SU-DHL-6 (cell line): ENCODE measurements around the gene LRRC17.

Source experiments
- CTCF ChIP-seq: fragments of 200-600 bp; sonication (generic); IDR thresholded peaks from one replicate; pipeline ENCODE4 v1.5.1; 2017; ENCODE audit warnings: antibody characterized with exemption, mild to moderate bottlenecking, low read length, moderate library complexity; ENCODE audit not compliant: insufficient read depth, poor library complexity, severe bottlenecking
- EZH2phosphoT487 ChIP-seq: fragments of 200-600 bp; sonication (generic), shearing (Covaris generic); conservative IDR thresholded peaks from 2 replicates; pipeline ENCODE4 v1.6.1; 2018; ENCODE audit warnings: mild to moderate bottlenecking, antibody characterized with exemption, low read length, moderate library complexity, mixed read lengths

GRCh38 chr7:102897856-102898531 is 14.8 kb upstream of the LRRC17 start:
- TF ChIP-seq CTCF (no peak), EZH2phosphoT487 (no peak)
